ENCODE data around the gene ASPN.

Gene ASPN

DNA sequence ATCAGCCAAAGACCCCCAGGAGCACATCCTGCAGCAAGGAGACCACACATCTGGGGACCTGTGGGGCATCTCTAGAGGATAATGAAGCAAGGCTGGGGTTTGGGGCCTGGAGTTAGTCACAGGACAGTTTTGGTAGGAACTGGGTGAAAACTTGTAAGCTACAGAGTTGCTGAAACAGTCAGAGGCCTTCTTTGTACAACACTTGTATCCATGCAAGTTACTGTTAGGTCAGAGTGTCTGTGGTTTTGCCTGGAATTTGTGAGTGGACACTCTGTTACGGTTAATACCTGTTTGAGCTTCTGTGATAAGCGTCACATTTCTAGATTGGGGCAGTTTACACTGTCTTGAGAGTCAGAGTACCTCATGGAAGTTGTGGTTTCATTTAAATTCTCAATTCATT, 22.6 kb upstream of the ASPN start:
- H3K4me3 ChIP-seq (ENCODE audit: low read depth, low read length): no peak overlapping the region
- no peak for DNase-seq (ENCODE audit: low read depth)
- no peak for TF ChIP-seq POLR2A (IDR thresholded peaks at IDR 0.05; ENCODE audit: extremely low read depth, insufficient read length)
- TF ChIP-seq MYC (IDR thresholded peaks at IDR 0.05; ENCODE audit: low read depth, low read length): no peak
- TF ChIP-seq, protein P1, sequence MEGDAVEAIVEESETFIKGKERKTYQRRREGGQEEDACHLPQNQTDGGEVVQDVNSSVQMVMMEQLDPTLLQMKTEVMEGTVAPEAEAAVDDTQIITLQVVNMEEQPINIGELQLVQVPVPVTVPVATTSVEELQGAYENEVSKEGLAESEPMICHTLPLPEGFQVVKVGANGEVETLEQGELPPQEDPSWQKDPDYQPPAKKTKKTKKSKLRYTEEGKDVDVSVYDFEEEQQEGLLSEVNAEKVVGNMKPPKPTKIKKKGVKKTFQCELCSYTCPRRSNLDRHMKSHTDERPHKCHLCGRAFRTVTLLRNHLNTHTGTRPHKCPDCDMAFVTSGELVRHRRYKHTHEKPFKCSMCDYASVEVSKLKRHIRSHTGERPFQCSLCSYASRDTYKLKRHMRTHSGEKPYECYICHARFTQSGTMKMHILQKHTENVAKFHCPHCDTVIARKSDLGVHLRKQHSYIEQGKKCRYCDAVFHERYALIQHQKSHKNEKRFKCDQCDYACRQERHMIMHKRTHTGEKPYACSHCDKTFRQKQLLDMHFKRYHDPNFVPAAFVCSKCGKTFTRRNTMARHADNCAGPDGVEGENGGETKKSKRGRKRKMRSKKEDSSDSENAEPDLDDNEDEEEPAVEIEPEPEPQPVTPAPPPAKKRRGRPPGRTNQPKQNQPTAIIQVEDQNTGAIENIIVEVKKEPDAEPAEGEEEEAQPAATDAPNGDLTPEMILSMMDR (IDR thresholded peaks at IDR 0.05; ENCODE audit: low read depth, low read length): no peak
- TF ChIP-seq, protein P2, sequence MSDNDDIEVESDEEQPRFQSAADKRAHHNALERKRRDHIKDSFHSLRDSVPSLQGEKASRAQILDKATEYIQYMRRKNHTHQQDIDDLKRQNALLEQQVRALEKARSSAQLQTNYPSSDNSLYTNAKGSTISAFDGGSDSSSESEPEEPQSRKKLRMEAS (IDR thresholded peaks at IDR 0.05; ENCODE audit: low read depth, low read length): no peak

DNA sequence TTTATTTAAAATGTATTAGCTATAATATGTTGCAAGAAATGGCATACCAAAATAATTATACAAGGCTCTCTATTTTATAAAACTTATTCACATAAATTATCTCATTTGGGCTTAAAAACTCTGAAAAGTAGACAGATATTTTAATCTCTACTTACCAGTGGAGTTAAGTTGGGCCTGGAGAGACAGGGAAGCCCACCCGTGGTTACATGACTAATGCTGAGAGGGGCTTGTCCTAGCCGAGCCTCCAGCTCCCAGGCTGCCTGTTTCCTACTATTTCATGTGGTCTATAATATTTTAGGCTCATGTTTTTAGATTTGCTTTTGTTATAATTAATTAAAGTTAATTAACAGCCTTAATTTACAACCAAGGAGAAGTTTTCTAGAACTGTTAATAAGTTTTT, 20.9 kb upstream of the ASPN start:
- TF ChIP-seq POLR2A (IDR thresholded peaks at IDR 0.05; ENCODE audit: extremely low read depth, insufficient read length) (no peak), MYC (IDR thresholded peaks at IDR 0.05; ENCODE audit: low read depth, low read length) (no peak)
- TF ChIP-seq, protein P1 (IDR thresholded peaks at IDR 0.05; ENCODE audit: low read depth, low read length): no peak
- TF ChIP-seq, protein P2 (IDR thresholded peaks at IDR 0.05; ENCODE audit: low read depth, low read length): no peak
- no peak for DNase-seq (ENCODE audit: low read depth)
- no peak overlapping the region for H3K4me3 ChIP-seq (ENCODE audit: low read depth, low read length)

DNA sequence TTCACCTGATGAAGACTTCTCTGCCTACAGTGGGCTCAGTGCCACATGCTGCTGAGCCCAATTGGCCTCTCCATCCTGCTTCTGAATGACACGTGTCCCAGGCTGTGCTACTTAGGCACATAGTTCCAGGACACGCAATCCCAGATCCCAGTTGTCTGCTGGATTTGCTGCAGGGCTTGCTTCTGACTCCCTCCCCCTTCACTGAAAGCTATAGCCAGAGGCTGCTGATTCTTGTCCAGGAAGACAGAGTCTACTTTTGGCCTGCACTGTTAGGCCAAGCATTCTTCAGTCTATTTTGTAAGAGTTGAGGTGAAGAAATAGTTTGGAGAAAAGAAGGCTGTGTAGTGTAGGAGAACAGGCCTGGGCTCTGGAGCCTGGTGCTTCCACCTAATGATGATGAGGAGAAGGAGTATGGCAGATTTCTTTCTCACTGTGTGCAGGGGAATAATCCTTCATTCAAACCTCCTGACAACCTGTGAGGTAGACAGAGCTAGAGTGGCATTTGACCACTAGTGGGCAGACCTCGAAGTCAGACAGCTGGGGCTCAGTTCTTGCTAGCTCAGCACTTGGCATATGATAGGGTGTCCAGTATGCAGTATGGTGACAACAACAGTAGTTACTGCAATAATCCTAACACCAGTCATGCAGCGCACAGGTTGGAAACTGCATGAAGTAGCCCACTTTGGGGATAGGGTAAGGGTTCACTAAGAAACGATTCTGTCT, 19.5 kb upstream of the ASPN start:
- H3K4me3 ChIP-seq (ENCODE audit: low read depth, low read length): no peak overlapping the region
- DNase-seq (ENCODE audit: low read depth): peak; percentile 53
- TF ChIP-seq, protein P2 (IDR thresholded peaks at IDR 0.05; ENCODE audit: low read depth, low read length): no peak
- TF ChIP-seq, protein P1 (IDR thresholded peaks at IDR 0.05; ENCODE audit: low read depth, low read length): peak; percentile 71
- TF ChIP-seq POLR2A (IDR thresholded peaks at IDR 0.05; ENCODE audit: extremely low read depth, insufficient read length) (no peak), MYC (IDR thresholded peaks at IDR 0.05; ENCODE audit: low read depth, low read length) (0 out of 2 replicates have a peak, but pooled peaks have one; percentile 20)

DNA sequence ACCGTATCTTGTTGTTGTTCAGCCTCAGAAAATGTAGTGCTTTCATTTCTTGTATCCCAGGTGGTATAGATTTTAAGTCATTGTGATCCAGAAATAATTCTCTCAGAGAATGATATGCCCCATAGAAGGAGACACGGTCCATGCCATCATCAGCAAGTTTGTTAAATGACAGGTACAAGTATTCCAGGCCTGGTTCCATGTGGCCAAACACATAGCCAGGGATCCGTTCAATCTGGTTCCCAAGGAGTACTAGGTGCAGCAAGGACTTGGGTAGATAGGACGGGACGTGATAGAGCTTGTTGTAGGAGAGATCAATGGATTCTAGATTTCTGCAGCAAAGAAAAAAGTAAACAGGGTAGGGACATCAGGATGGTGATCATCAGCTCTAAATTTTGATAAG, 18.4 kb upstream of the ASPN start:
- H3K4me3 ChIP-seq (ENCODE audit: low read depth, low read length): no peak overlapping the region
- DNase-seq (ENCODE audit: low read depth): no peak
- TF ChIP-seq, protein P1 (IDR thresholded peaks at IDR 0.05; ENCODE audit: low read depth, low read length): no peak
- TF ChIP-seq MYC (IDR thresholded peaks at IDR 0.05; ENCODE audit: low read depth, low read length) (no peak), POLR2A (IDR thresholded peaks at IDR 0.05; ENCODE audit: extremely low read depth, insufficient read length) (no peak)
- TF ChIP-seq, protein P2 (IDR thresholded peaks at IDR 0.05; ENCODE audit: low read depth, low read length): no peak

DNA sequence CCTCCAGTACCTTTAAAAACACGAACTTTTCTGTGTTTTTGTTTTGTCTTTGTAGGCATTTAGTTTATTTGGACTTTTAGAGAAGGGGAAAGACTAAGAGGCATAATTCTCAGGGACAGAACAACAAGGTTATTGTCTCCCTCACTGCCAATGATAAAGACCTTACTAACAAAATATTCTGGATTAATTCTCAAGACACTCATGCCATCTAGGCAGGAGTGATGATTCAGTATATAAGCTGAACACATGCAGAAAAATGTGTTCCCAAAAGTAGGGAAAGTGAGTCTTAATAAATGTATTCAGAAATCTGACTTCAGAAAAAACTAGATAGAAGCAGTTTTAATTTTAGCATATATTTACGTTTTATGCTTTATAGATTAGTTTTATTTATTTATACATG, 17.4 kb upstream of the ASPN start:
- TF ChIP-seq MYC (IDR thresholded peaks at IDR 0.05; ENCODE audit: low read depth, low read length): no peak
- TF ChIP-seq, protein P1 (IDR thresholded peaks at IDR 0.05; ENCODE audit: low read depth, low read length): no peak
- TF ChIP-seq POLR2A (IDR thresholded peaks at IDR 0.05; ENCODE audit: extremely low read depth, insufficient read length): no peak
- TF ChIP-seq, protein P2 (IDR thresholded peaks at IDR 0.05; ENCODE audit: low read depth, low read length): no peak
- DNase-seq (ENCODE audit: low read depth): no peak
- no peak overlapping the region for H3K4me3 ChIP-seq (ENCODE audit: low read depth, low read length)

Data from NB4 (cell line).